AG04450 (cell line): ENCODE results near the gene PLEKHA6. TPM values are rescaled to one million over a fixed set of nuclear protein-coding genes. Genes with fewer than 3 reads are reported as not detected.

Source experiments
- CTCF ChIA-PET: fragments of 300-600, 350-600 bp; formaldehyde crosslinking; extraction: SDS; loops from one replicate; lab custom pipeline; 2022; ENCODE audit warnings: antibody characterized with exemption, inconsistent platforms; lab: Charles Lee
- POLR2A ChIA-PET: fragments of 350-600 bp; formaldehyde crosslinking; extraction: SDS; loops from one replicate; lab custom pipeline; 2021; ENCODE audit warnings: antibody characterized with exemption, inconsistent platforms; lab: Yijun Ruan, JAX
- DNase-seq: peaks from one replicate; pipeline ENCODE4 v3.0.0-alpha.2; 2011; ENCODE audit warnings: low read depth, low spot score
- H3K27ac ChIP-seq: one replicate; pipeline ENCODE4 v1.5.1; 2012; ENCODE audit warnings: low read depth, low read length, control low read depth
- H3K27me3 ChIP-seq: one replicate; pipeline ENCODE4 v1.6.0; 2012; ENCODE audit warnings: low read length; ENCODE audit not compliant: control insufficient read depth, insufficient read depth
- H3K4me3 ChIP-seq: 2 replicates; pipeline ENCODE4 v1.5.1; 2011; ENCODE audit warnings: mild to moderate bottlenecking, low read depth, low read length, control low read depth
- H3K9me3 ChIP-seq: 2 replicates; pipeline ENCODE4 v1.5.1; 2012; ENCODE audit warnings: low read length; ENCODE audit not compliant: control insufficient read depth, insufficient read depth
- polyA plus RNA-seq: library from polyadenylated mRNA; depleted of rRNA; stranded (reverse); fragments of >200 nt; gene quantifications from 2 replicates; pipeline ENCODE4 v1.2.3, GENCODE V29; 2011
- TF ChIP-seq, protein P1 (sequence below): IDR thresholded peaks from 2 replicates; pipeline ENCODE4 v1.5.1; 2011; ENCODE audit warnings: low read depth, low read length, control low read depth, inconsistent platforms

The PLEKHA6 gene
- polyA plus RNA-seq, 1 experiment: 6.8 TPM

DNA sequence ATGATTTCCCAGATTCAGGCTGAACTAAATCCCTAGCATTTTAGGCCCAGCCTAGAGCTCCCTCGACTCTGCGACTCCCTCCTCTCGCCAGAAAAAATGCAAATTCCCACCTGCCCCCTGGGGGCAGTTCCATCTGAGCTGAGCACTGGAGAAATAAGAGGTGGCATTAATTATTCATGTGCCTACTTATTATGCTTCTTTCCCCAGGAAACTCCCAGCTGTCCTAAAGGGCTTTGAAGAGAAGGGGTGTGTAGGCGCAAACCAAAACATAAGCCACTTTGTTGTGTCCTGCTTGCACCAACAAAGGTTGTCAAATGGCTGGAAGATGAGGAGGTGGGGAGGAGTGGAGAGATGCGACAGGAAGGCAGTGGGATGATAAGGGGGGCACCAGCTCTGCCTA is 104.5 kb downstream of the PLEKHA6 start:
- Histone ChIP-seq H3K27ac (no peak overlapping the region), H3K9me3 (no peaks in the 10 kb centered on the region), H3K4me3 (no peak overlapping the region), H3K27me3 (no peaks in the 10 kb centered on the region)
- TF ChIP-seq, protein P1, sequence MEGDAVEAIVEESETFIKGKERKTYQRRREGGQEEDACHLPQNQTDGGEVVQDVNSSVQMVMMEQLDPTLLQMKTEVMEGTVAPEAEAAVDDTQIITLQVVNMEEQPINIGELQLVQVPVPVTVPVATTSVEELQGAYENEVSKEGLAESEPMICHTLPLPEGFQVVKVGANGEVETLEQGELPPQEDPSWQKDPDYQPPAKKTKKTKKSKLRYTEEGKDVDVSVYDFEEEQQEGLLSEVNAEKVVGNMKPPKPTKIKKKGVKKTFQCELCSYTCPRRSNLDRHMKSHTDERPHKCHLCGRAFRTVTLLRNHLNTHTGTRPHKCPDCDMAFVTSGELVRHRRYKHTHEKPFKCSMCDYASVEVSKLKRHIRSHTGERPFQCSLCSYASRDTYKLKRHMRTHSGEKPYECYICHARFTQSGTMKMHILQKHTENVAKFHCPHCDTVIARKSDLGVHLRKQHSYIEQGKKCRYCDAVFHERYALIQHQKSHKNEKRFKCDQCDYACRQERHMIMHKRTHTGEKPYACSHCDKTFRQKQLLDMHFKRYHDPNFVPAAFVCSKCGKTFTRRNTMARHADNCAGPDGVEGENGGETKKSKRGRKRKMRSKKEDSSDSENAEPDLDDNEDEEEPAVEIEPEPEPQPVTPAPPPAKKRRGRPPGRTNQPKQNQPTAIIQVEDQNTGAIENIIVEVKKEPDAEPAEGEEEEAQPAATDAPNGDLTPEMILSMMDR: no peak
- POLR2A ChIA-PET: no interaction called here
- CTCF ChIA-PET: interaction anchor here (0.8 to 7.1 kb wide), 9 partner anchors 41 to 394 kb away, joined by 3 to 187 read pairs (median 6); partner anchors contain the start of genes GOLT1A and PLEKHA6
- no peak for DNase-seq

DNA sequence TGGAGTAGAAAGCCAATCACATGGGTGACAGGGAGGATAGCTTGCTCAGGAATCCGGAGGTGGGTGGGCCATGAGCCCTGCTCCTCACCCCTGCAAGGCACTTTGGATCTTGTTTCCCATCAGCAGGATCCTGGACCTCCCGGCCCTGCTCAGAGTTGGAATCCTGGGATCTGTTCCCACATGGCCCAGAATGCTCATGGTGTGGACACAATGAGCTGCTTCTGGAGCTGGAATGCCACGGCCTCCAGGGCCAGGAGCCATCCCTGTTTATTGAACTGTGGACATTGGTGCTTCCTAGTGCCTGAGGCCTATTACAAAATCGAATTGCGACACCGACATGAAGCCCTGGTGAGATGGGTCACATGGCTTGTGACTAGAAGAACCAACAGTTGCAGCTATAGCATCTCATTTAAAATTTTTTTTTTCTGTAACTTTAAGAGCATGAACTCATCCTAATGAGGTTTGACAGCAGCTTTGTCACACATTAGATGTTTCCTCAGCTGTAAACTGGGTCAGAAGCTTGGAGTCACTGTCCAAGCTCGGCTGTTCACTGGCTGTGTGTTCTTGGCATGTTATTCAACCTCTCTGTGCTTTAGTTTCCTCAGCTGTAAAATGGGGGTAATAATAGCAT is 105.6 kb downstream of the PLEKHA6 start:
- no peak overlapping the region for H3K4me3 ChIP-seq
- CTCF ChIA-PET: interaction anchor here (0.7 to 7.1 kb wide), 12 partner anchors 33 to 393 kb away, joined by 3 to 187 read pairs (median 4); partner anchors contain the start of genes GOLT1A and PLEKHA6
- H3K27ac ChIP-seq: no peak overlapping the region
- TF ChIP-seq, protein P1: no peak
- POLR2A ChIA-PET: interaction anchor here (0.6 to 1.1 kb wide), 2 partner anchors 43 to 396 kb away, joined by 3 to 6 read pairs; no protein-coding TSS in a partner anchor
- H3K27me3 ChIP-seq: no peaks in the 10 kb centered on the region
- peak; percentile 24 for DNase-seq
- H3K9me3 ChIP-seq: no peaks in the 10 kb centered on the region

DNA sequence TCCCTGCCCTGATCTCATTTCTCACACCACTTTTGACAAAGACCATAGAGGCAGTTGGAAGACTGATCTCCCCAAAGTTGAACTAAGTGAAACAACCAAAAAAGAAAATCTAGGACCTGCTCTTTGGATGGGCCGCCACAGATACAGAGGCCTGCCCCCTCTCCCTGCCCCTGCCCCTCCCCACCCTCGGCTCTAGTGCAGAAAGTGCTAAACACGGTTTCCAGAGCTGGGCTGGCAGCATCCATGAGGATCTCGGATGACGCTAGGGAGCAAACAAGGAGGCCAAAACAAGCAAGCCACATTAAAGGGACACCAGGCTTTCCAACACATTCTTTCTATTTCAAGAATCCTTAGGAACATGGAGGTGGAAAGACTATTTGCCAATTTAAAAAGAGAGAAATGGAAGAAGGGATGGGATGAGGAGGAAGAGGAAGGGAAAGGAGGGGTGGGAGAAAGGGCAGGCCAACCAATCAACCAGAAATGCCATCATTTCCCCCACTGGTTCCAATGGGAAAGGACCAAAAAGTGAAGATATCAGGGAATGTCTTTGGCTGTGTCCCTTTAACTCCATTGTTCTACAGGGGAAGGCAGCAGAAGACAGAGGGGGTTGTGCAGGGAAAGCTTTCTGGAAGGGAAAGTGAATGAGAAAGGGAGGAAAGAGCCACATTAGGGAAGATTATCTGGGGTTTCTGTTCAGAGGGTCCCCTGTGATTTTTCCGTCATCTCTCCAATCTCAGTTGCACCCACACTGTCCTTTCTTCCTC is 107.6 kb downstream of the PLEKHA6 start:
- DNase-seq: no peak
- TF ChIP-seq, protein P1: no peak
- Histone ChIP-seq H3K27me3 (no peaks in the 10 kb centered on the region), H3K27ac (no peak overlapping the region), H3K4me3 (no peak overlapping the region), H3K9me3 (no peaks in the 10 kb centered on the region)
- ChIA-PET POLR2A (no interaction called here), CTCF (no interaction called here)

DNA sequence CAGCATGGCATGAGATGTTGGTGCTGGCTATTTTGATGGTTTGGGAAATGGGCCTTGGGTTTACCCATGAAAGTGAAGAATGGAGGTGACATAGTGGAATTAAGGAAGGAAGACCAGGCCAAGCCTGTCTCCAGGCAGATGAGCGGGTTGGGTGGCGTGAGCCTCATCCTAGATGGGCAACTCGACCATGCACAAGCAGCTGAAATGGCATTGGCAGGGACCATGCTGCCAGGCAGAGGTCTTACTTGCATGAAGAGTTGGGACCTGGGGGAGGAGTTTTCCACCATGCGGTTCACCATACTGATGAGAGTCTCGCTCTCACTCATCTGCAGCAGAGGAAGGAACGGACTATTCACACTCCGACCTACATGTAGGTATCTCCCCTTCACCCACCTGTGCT is 108.4 kb downstream of the PLEKHA6 start:
- no peak for DNase-seq
- Histone ChIP-seq H3K27me3 (no peaks in the 10 kb centered on the region), H3K9me3 (no peaks in the 10 kb centered on the region), H3K27ac (no peak overlapping the region), H3K4me3 (no peak overlapping the region)
- POLR2A ChIA-PET: no interaction called here
- CTCF ChIA-PET: no interaction called here
- TF ChIP-seq, protein P1: no peak
